ENCODE results near the gene SLC18B1. TPM values are rescaled to one million over a fixed set of nuclear protein-coding genes. Genes with fewer than 3 reads are reported as not detected.

The SLC18B1 gene
- polyA plus RNA-seq, 2 of the 4 experiments (the other 2 are of a cell fraction), result 4.5 to 17.4 TPM

DNA sequence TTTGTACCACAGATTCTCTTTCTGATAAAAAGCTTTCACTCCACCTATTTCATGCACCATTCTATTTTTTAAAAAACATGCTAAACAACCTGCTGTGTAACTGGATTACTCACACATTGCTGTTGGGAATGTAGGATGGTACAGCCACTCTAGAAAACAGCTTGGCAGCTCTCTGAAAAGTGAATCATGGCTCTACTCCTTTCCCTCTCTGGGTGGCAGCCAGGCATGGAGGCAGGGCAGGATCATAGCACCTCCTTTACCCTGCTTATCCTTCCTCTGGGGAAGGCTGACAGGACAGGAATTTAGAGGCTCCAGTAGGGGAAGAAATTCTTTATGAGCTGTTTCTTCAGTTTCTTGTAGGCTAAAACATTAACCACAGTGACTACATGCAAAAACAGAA is 34.1 kb downstream of the SLC18B1 start:
- FAIRE-seq (no peak), ATAC-seq (peak; percentile 81 to 92), DNase-seq (ENCODE audit: low read depth in 1 of 2, low spot score in 1 of 2) (peak; percentile 10 to 37)
- TF ChIP-seq MAX (IDR thresholded peaks at IDR 0.05) (0 out of 2 replicates have a peak, but pooled peaks have one; percentile 11), RARB (CRISPR knock-in tag; IDR thresholded peaks at IDR 0.05) (no peak)
- Histone ChIP-seq H3K4me2 (peak overlapping the region; percentile 26), H3K27ac (no peak overlapping the region), H3K9me3 (no peaks in the 10 kb centered on the region), H3K4me1 (peaks cover 16% of the 10 kb centered on the region), H3K4me3 (no peak overlapping the region)
- POLR2A ChIA-PET, result no interaction called here
- CTCF ChIA-PET, result interaction anchor here (0.6 to 2.6 kb wide), 6 partner anchors 9 to 485 kb away, joined by 3 to 13 read pairs (median 4); no protein-coding TSS in a partner anchor

DNA sequence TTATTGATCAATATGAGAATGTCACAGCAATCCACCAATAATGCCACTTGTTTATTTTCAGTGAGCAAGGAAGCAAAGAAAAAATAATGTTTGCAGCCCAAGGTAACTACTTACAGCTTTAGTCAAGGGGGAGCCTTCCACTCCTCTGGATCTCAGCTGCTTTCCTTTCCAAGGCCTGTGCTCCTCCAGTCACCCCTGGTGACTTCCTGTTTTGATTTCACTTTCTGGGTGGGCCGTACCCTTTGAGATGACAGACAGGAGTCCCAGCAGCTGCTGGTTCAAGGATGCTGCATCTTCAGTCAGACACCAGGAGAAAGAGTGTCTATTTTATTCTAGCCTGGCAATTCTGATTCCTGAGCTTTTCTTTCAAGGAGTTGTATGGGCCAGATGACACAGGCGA is 35.2 kb downstream of the SLC18B1 start:
- ChIA-PET CTCF (interaction anchor here (1.5 to 2.6 kb wide), 4 partner anchors 35 to 484 kb away, joined by 4 to 13 read pairs (median 4); partner anchors contain the start of gene SLC18B1), POLR2A (no interaction called here)
- ATAC-seq, result no peak
- H3K9me3 ChIP-seq, result no peaks in the 10 kb centered on the region
- no peak for FAIRE-seq
- TF ChIP-seq RARB (CRISPR knock-in tag; IDR thresholded peaks at IDR 0.05), result no peak
- no peak for TF ChIP-seq RNF2 (IDR thresholded peaks at IDR 0.05; ENCODE audit: borderline replicate concordance, low read depth)
- TF ChIP-seq TFCP2L1 (CRISPR knock-in tag; IDR thresholded peaks at IDR 0.05), result no peak
- TF ChIP-seq, protein P1, sequence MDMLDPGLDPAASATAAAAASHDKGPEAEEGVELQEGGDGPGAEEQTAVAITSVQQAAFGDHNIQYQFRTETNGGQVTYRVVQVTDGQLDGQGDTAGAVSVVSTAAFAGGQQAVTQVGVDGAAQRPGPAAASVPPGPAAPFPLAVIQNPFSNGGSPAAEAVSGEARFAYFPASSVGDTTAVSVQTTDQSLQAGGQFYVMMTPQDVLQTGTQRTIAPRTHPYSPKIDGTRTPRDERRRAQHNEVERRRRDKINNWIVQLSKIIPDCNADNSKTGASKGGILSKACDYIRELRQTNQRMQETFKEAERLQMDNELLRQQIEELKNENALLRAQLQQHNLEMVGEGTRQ (IDR thresholded peaks at IDR 0.05), result no peak
- no peak for TF ChIP-seq CHD4 (IDR thresholded peaks at IDR 0.05; ENCODE audit: borderline replicate concordance)
- no peak for TF ChIP-seq REST (IDR thresholded peaks at IDR 0.05)
- TF ChIP-seq MAZ (IDR thresholded peaks at IDR 0.05; ENCODE audit: borderline replicate concordance, low read depth, low read length), result no peak
- TF ChIP-seq CEBPB (IDR thresholded peaks at IDR 0.05), result no peak
- TF ChIP-seq JUNB (IDR thresholded peaks at IDR 0.05), result no peak
- no peak for TF ChIP-seq TP53 (CRISPR knock-in tag; IDR thresholded peaks at IDR 0.05)
- no peak for TF ChIP-seq JUN (IDR thresholded peaks at IDR 0.05)
- no peak for TF ChIP-seq MAFK (IDR thresholded peaks at IDR 0.05; ENCODE audit: partially characterized antibody)
- TF ChIP-seq GATA3 (IDR thresholded peaks at IDR 0.05; ENCODE audit: borderline replicate concordance), result no peak
- TF ChIP-seq HDAC2 (IDR thresholded peaks at IDR 0.05), result no peak
- TF ChIP-seq RAD21 (conservative IDR thresholded peaks at IDR 0.05 in 1 of 2, IDR thresholded peaks at IDR 0.05 in 1 of 2), result no peak
- no peak for TF ChIP-seq ATOH8 (CRISPR knock-in tag; IDR thresholded peaks at IDR 0.05; ENCODE audit: low read depth)
- no peak for TF ChIP-seq ZSCAN20 (CRISPR knock-in tag; IDR thresholded peaks at IDR 0.05)
- TF ChIP-seq EHMT2 (IDR thresholded peaks at IDR 0.05; ENCODE audit: low read depth), result no peak
- 88% methylated on average over 2 of the region's 2 CpGs for WGBS (ENCODE audit: missing lambda C conversion rate)
- no peak overlapping the region for H3K4me3 ChIP-seq
- no peak overlapping the region for H3K27ac ChIP-seq
- H3K4me2 ChIP-seq, result no peak overlapping the region
- peaks cover 16% of the 10 kb centered on the region for H3K4me1 ChIP-seq
- no peak for DNase-seq (ENCODE audit: low read depth in 1 of 2, low spot score in 1 of 2)

DNA sequence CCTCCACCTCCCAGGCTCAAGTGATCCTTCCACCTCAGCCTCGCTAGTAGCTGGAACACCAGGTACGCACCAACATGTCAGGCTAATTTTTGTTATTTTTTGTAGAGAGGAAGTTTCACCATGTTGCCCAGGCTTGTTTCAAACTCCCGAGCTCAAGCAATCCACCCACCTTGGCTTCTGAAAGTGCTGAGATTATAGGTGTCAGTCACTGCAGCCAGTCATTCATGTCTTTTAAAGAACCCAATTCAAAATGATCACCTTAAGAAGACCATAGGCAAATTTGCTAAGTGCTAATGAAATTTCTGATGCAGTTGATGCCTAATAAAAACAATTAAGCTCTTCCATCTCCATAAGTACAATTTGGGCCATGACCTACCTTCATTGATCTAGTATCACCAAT is 38.2 kb downstream of the SLC18B1 start:
- FAIRE-seq (no peak), ATAC-seq (no peak)

More for the DNA sequence above, 38.2 kb downstream of the SLC18B1 start:
- POLR2A ChIA-PET, result no interaction called here
- H3K4me2 ChIP-seq, result no peak overlapping the region
- TF ChIP-seq GATA3 (IDR thresholded peaks at IDR 0.05; ENCODE audit: borderline replicate concordance), result no peak
- TF ChIP-seq CBX8 (IDR thresholded peaks at IDR 0.05), result no peak
- no peak for TF ChIP-seq POLR2A (IDR thresholded peaks at IDR 0.05; ENCODE audit: low read length)
- TF ChIP-seq FOSL2 (IDR thresholded peaks at IDR 0.05), result no peak
- no peak for TF ChIP-seq FOSL2 (CRISPR knock-in tag; IDR thresholded peaks at IDR 0.05)
- TF ChIP-seq CHD4 (IDR thresholded peaks at IDR 0.05; ENCODE audit: borderline replicate concordance), result no peak
- TF ChIP-seq BHLHE40 (IDR thresholded peaks at IDR 0.05; ENCODE audit: low read depth, low read length), result no peak
- TF ChIP-seq HOXB13 (CRISPR knock-in tag; IDR thresholded peaks at IDR 0.05; ENCODE audit: low read depth), result no peak
- TF ChIP-seq KDM1A (IDR thresholded peaks at IDR 0.05; ENCODE audit: low read depth), result no peak
- TF ChIP-seq SMC3 (IDR thresholded peaks at IDR 0.05), result no peak
- no peak for TF ChIP-seq EP300 (IDR thresholded peaks at IDR 0.05)
- TF ChIP-seq EHMT2 (IDR thresholded peaks at IDR 0.05; ENCODE audit: low read depth), result no peak
- TF ChIP-seq RFX5 (IDR thresholded peaks at IDR 0.05), result no peak
- TF ChIP-seq, protein P2, sequence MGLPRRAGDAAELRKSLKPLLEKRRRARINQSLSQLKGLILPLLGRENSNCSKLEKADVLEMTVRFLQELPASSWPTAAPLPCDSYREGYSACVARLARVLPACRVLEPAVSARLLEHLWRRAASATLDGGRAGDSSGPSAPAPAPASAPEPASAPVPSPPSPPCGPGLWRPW (IDR thresholded peaks at IDR 0.05), result no peak
- peaks cover 16% of the 10 kb centered on the region for H3K4me1 ChIP-seq
- H3K27ac ChIP-seq, result no peak overlapping the region
- no peak overlapping the region for H3K4me3 ChIP-seq
- no peak for DNase-seq (ENCODE audit: low read depth in 1 of 2, low spot score in 1 of 2)
- CTCF ChIA-PET, result no interaction called here
- H3K9me3 ChIP-seq, result no peaks in the 10 kb centered on the region
- WGBS (ENCODE audit: missing lambda C conversion rate), result 92% methylated on average over 3 of the region's 3 CpGs

Data from A549 (cell line).